ENCODE results near the gene YWHAE.

The YWHAE gene

DNA sequence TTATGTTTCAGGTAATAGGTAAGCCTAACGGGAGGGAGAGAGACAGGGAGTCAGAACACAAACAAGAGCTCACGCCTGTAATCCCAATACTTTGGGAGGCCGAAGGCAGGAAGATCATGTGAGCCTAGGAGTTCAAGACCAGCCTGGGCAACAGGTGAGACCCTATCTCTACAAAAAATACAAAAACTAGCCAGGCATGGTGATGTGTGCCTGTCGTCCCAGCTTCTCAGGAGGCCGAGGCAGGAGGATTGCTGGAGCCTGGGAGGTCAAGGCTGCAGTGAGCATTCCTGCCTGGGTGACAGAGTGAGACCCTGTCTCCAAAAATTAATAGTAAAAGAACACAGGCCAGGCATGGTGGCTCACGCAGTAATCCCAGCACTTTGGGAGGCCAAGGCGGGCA is 27.4 kb downstream of the YWHAE start:
- no peak for DNase-seq (ENCODE audit: low read depth)
- TF ChIP-seq CTCF (conservative IDR thresholded peaks at IDR 0.05; ENCODE audit: low read length): no peak
- no peak overlapping the region for H3K4me3 ChIP-seq (ENCODE audit: low read length)

DNA sequence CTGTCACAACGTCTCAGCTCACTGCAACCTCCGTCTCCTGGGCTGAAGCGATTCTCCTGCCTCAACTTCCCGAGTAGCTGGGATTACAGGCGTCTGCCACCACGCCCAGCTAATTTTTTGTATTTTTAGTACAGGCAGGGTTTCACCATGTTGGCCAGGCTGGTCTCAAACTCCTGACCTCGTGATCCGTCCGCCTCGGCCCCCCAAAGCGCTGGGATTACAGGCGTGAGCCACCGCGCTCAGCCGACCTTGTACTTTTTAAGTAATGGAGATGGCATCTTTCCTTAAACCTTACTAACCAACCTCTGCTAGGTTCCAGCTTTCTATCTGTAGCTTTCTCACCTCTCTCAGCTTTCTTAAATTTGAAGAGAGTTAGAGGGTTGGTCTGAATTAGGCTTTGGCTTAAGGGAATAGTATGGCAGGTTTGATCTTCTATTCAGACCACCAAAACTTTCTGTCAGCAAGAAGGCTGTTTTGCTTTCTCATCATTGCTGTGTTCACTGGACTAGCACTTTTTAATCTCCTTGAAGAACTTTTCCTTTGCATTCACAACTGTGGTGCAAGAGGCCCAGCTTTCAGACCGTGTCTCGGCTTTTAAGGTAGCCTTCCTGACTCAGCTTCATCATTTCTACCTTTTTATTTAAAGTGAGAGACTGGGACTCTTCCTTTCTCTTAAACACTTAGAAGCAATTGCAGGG is 28.0 kb downstream of the YWHAE start:
- DNase-seq (ENCODE audit: low read depth): no peak
- H3K4me3 ChIP-seq (ENCODE audit: low read length): no peak overlapping the region
- TF ChIP-seq CTCF (conservative IDR thresholded peaks at IDR 0.05; ENCODE audit: low read length): no peak

DNA sequence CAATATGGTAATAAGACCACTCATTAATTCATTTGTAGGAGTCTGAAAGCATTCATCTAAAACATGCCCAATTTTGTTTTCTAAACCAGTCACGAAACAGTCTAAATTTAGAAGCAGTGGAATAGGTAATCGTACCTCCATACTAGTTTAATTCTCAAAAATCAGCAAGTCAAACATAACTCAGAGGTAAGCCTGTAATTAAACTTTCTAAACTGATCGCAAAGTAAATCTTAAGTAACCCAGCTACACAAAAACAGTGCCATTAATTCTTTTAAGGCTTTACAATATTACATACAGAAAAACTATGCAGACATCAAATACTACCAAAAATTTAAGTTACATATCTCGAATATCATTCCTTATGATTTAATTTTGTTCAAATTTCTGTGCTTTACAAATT is 31.4 kb downstream of the YWHAE start:
- no peak for DNase-seq (ENCODE audit: low read depth)
- TF ChIP-seq CTCF (conservative IDR thresholded peaks at IDR 0.05; ENCODE audit: low read length): no peak
- H3K4me3 ChIP-seq (ENCODE audit: low read length): no peak overlapping the region

- no peak for TF ChIP-seq CTCF (conservative IDR thresholded peaks at IDR 0.05; ENCODE audit: low read length)
- H3K4me3 ChIP-seq (ENCODE audit: low read length): no peak overlapping the region
- peak; percentile 54 for DNase-seq (ENCODE audit: low read depth)
These were observed 32.7 kb downstream of the YWHAE start for GRCh38 chr17:1367351-1367745.

- TF ChIP-seq CTCF (conservative IDR thresholded peaks at IDR 0.05; ENCODE audit: low read length): no peak
- H3K4me3 ChIP-seq (ENCODE audit: low read length): no peak overlapping the region
- no peak for DNase-seq (ENCODE audit: low read depth)
These were observed 33.8 kb downstream of the YWHAE start for GRCh38 chr17:1366234-1366633.

DNA sequence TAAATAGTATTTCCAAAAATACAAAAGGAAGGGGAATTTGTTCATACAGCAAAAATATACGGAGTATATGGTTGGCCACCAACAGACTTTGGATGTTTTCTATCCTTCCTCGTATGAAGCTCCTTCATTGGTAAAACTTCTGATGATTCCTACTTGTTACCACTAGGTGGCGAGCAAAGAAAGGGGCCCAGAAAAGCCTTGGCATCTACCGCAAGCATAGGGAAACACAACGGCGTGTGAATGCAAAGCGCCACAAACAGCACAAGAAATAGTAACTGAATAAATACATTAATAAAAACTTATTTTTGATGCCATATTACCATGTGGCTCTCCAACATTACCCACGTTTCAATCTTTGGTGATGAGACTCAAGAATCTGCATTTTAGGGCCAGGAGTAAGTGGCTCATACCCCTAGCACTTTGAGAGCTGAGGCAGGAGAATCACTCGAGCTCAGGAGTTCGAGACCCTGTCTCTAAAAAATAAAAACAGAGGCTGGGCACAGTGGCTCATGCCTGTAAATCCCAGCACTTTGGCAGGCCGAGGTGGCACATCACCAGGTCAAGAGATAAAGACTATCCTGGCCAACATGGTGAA is 34.5 kb downstream of the YWHAE start:
- peak; percentile 93 for TF ChIP-seq CTCF (conservative IDR thresholded peaks at IDR 0.05; ENCODE audit: low read length)
- no peak overlapping the region for H3K4me3 ChIP-seq (ENCODE audit: low read length)
- DNase-seq (ENCODE audit: low read depth): peak; percentile 78

DNA sequence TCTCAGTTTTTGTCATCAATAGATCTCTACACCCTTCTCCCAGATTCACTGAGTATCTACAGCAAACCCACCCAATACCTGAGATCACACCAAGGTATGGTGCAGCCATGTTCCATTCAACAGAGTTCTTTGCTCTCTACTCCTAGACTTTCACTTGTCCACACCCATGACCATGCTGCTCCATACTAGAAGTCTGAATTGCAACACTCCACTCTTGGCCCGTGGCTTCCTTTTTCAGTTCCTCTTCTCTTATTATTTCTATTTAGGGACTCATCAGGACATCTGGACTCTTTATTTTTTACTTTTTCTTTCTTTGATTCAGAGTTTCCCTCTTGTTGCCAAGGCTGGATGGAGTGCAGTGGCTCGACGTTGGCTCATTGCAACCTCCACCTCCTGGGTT is 37.1 kb downstream of the YWHAE start:
- no peak for TF ChIP-seq CTCF (conservative IDR thresholded peaks at IDR 0.05; ENCODE audit: low read length)
- no peak overlapping the region for H3K4me3 ChIP-seq (ENCODE audit: low read length)
- DNase-seq (ENCODE audit: low read depth): peak; percentile 58

Measured in AG10803 (cell line).